HG03342 (cell line): ENCODE results near the gene C19orf81.

Experiments used
- ATAC-seq: cut with Tn5 transposase; IDR thresholded peaks from one replicate; pipeline ENCODE4 v1.9.1; 2021; ENCODE audit warnings: mild to moderate bottlenecking, moderate library complexity; ENCODE audit not compliant: unreplicated experiment

Gene C19orf81

DNA sequence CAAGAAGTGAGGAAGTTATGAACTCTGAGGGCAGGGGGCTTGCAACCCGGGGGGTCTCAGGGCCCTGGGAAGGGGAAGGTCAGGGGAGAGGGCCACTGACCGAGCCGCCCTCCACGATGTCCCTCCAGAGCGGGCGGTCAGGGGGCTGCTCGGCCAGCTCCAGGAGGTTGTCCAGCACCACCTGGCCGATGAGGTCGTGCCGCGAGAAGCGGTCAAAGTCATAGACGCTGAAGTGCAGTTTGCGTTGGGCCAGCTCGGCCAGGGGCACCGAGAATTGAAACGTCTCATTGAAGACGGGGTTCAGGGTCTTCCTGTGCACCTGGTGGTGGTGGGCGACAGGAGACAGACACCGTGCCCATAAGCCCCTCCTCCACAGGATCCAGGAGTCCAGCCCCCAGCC lies 20.1 kb upstream of the C19orf81 start:
- ATAC-seq: no peak

DNA sequence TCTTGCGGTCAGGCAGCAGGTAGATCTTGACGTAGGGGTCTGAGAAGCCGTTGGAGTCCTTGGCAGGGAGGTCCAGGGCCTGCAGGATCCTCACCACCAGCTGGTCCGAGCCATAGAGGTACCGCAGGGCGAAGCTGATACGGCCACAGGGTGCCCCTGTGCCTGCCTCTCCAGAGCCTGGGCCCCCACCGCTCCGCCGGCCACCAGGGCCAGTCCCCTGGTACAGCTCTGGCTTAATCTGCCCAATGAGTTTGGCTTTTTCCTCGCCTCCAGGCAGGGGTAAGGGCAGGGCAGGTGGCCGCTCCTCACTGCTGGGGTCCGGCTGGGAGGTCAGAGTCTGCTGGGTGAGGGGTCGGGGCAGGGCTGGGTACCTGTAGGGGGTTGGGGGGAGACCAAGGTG lies 19.4 kb upstream of the C19orf81 start:
- ATAC-seq: no peak

GRCh38 chr19:50632151-50632835 lies 17.0 kb upstream of the C19orf81 start:
- ATAC-seq: no peak

DNA sequence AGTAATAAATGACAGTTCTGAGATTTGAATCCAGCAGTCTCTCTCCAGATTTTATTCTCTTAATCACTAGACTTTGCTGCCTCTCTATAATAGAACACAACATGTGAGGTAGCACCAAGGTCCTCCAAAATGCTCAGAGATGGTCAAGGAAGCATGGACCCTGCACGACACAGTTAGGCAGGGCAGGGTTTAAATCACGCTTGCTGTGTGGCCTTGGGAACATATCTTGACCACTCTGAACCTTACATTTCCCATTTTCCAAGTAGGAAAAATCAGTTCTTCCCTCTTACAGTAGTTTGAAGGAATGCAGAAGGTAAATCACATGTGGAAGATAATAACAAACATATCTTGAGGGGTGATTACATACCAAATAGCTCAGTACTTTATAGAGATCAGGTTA lies 15.9 kb upstream of the C19orf81 start:
- ATAC-seq: no peak

DNA sequence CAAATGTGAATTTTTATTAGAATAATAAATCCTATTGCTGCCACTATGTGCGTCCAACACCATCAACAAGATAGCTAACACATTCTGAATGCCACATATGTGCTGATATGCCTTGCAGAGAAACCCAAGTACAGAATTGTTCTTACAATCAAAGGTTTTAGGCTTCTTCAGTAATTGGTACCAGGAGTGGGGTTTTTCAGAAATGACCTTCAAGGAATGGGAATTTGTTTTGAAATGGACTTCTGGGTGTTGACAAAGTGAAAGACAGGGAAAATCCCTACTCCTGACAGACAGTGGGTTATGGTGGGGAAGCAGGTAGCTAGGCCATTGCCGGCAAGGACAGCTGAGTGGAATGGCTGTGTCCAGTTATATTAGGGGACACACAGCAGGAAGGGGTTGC lies 15.3 kb upstream of the C19orf81 start:
- ATAC-seq: no peak

DNA sequence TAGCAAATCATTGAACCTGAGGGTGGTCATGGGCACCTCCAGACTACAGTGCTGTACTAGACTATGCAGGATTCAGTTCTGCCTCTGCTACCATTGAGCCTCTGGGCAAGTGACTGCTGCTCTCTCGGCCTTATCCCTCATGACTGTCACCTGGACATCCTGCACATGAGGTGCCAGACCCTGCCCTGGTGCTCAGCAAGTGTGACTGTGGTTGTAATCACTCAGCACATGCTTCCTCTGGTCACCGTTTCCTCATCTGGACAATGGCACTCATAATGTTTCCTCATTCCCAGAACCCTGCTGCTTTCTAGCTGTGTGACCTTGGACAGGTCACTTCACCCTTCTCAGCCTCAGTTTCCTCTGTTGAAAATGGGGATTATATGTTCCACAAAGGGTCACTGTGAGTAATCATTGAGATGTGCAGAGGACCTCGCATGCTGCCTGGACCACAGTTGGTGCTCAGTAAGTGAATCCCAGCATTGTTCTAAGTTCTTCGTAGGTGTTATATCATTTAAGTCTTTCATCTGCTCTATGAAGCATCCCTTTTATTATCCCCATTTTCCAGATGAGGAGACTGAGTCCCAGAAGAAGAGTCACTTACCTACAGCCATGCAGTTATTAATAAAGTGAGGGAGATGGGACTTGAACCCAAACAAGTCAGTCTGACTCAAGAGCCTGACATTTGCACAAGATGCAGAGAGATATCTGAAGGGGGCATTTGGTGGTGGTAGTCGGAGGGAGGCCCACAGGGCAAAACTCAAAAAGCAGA lies 12.7 kb upstream of the C19orf81 start:
- ATAC-seq: no peak

DNA sequence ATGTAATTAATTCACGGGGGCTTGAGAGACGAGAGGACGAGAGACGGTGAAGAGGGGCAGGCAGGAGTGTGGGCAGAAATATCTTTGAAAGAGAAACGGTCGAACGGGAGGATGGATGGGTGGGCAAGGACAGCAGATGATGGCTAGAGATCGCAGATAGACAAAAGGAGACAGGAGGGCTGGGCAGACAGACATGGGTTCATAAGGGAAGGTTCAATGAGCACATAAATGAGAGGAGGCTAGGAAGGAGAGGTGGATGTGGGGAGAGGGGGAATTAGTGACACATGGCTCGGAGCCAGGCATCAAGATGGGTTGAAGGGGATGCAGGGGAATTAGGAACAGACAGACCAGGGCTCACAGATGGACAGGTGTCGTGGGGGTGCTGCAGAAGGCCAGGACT lies 10.6 kb upstream of the C19orf81 start:
- no peak for ATAC-seq

DNA sequence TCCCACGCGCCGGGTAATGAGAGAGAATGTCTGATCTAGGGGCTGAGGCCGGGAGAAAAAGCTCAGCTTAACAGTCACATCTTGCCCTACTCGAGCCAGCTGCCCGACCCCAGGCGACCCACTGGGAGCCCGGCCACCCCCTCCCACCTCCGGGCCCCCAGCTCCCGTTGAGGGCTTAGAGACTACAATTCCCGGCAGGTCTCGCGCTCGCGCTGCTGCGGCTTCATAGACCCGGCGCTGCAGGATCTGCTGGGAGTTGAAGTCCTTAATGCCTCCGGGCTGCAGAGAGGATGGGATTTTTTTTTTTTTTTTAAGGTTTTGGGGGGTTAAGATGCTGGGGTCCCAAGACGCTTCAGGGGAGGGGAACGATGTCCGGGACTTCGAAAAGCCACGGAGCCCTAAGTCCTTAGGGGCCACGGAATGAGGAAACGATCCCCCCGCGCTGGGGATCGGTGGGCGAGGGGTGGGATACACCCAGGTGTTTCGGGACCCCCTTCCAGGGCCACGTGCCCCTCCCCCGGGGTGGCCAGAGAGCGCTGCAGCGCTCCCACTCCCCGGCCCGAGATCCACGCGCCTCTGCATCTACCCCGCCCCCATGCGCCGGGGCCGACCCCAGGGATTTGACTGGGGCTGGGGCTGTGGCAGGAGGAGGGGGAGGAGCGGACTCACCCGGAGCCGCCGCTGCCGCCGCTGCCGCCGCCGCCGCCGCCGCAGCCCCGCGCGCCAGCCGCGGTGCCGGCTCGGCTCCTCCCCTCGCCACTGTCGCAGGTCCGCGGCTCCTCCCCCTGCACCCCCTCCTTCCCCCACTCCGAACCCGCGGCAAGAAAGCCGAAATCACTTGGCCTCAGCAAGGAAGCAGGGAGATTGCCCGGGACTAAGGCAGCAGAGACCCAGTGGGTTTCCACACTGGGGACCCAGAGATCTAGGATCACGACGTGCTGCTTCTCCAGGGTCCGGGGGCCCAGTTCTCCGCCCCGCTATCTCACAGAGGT lies 9.8 kb upstream of the C19orf81 start, which contains the start of gene SYT3:
TSS of gene SYT3 (minus strand) at position 761 of the 992 bp plus-strand sequence. CDS start 2,470 bp downstream, outside the sequence.
- ATAC-seq: no peak

DNA sequence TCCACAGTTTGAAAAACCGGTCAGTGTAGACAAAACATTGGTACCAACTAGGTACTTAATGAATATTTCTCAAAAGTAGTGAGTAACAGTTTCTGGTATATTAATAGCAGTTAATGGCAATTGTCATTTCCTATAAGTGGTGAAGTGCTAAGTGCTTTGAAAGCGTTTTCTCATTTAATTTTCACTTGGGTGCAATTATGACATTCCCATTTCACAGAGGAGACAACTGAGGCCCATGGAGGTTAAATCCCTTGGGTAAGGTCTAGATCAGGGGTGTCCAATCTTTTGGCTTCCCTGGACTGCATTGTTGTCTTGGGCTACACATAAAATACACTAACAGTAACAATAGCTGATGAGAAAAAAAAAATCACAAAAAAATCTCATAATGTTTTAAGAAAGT lies 8.9 kb upstream of the C19orf81 start:
- ATAC-seq: no peak

DNA sequence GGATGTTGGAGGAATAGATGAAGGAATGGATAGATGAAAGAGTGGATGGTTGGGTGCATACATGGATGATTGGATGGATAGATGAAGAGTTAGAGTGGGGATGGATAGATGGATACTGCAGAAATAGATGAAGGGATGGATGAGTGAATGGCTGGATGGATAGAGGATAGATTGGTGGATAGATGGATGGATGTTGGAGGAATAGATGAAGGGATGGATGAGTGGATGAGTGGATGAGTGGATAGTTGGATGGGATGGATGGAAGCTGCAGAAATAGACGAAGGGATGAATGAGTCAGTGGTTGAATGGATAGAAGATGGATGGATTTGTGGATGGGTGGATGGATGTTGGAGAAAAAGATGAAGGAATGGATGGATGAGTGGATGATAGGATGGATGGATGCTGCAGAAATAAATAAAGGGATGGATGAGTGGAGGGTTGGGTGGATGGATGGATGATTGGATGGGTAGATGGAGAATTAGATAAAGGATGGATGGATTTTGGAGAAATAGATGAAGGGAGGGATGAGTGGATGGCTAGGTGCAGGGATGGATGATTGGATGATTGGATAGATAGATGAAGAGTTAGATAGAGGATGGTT lies 4.8 kb upstream of the C19orf81 start:
- no peak for ATAC-seq

DNA sequence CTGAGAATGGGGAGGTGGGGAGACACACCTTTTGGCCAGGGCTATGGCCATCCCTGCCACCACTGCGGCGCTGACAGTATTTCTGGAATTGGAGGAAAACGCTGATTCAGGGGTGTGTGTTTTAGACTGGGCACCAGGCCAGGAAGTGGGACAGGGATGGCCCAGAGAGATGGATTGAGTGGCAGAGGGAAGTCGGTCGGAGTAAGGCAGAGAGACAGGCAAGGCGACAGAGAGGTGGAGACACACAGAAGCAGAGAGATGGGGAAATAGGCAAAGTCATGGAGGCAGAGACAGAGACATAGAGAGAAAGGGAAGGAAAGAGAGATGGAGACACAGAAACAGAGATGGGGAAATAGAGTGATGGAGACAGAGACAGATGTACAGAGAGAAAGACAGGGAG lies 4.1 kb upstream of the C19orf81 start:
- no peak for ATAC-seq

DNA sequence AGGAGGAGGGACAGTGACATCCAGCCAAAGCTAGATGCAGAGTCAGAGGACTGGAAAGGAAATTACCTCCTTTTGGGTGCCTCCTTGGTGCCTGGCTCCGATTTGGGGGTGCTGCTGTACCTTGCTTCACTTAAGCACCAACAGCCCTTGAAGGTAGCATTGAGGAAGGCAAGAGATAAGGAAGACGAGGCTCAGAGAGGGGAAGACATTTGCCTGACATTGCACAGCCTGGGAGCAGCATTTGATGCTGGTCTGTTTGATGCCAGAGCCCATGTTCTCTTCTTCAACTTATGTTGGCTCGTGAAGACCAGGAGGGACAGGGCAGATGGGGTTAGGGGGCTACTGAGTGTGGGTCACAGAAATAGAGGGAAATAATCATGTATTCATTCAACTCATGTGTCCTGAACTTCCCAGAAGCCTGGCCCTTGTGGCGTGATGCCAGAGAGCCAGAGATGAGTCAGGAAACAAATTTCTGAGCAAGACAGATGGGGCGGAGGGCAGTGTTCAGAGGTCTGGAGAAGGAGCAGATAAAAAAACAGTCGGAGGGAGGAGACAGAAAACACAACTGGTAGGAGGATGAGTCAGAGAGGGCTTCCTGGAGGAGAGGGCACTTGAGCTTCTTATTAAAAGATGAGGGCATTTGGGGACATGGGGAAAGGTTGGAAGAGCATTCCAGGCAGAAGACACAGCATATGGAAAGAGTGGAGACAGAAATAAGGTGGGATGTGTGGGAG lies 3.0 kb upstream of the C19orf81 start:
- no peak for ATAC-seq

GRCh38 chr19:50647879-50648615 lies 1.2 kb upstream of the C19orf81 start:
- ATAC-seq: no peak

DNA sequence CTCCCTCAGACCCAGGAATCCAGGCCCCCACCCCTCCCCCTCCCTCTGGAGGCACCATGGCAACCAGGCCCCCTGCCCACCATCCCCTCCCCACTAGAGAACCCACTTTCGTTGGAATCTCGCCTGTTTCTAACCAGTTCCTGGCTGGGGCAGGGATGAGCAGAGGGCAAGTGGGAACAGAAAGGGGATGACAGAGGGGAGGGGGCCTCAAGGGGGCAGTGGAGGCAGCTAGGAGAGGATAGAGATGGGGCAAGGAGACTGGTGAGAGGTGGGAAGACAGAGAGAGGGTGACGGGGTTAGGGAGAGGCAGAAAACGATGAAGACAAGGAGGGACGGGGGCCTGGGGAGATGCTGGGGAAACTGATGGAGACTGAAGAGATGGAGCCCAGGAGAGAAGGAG lies 586 bp upstream of the C19orf81 start:
- ATAC-seq: no peak

GRCh38 chr19:50651174-50651573 lies 1.9 kb downstream of the C19orf81 start:
- no peak for ATAC-seq

DNA sequence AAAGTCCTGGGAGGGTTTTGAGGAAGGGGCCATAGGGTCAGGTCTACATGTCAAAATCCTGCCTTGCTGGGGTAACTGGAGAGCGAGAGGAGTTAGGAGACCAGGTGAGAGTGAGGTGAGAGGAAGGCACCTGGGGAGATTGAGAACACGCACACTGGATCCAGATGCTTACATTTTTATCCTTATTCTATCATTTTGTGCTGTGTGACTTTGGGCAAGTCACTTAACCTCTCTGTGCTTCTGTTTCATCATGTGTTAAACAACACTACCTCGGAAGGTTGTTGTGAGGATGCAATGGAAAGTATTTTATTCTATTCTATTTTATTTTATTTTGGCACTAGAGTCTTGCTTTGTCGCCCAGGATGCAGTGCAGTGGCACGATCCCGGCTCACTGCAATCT lies 3.5 kb downstream of the C19orf81 start:
- ATAC-seq: no peak

- no peak for ATAC-seq
These were observed 5.6 kb downstream of the C19orf81 start for GRCh38 chr19:50654882-50655281.

GRCh38 chr19:50657222-50657669 lies 8.0 kb downstream of the C19orf81 start:
- ATAC-seq: no peak

GRCh38 chr19:50657712-50658440 lies 8.6 kb downstream of the C19orf81 start:
- ATAC-seq: no peak
